Glutamatergic neuron (in vitro differentiated cells): ENCODE data around the gene ARMCX1. TPM values are rescaled to one million over a fixed set of nuclear protein-coding genes. Genes with fewer than 3 reads are reported as not detected.

Experiments
- DNase-seq: peaks from one replicate; pipeline ENCODE4 v3.0.0; 2022
- H3K27ac Mint-ChIP-seq: one replicate; pipeline ENCODE4 v1.8.0; 2020; ENCODE audit warnings: mild to moderate bottlenecking, mixed read lengths, inconsistent platforms; ENCODE audit not compliant: unreplicated experiment
- H3K27me3 Mint-ChIP-seq: one replicate; pipeline ENCODE4 v1.8.0; 2020; ENCODE audit warnings: mild to moderate bottlenecking, moderate library complexity, mixed read lengths, inconsistent platforms; ENCODE audit not compliant: unreplicated experiment
- H3K36me3 Mint-ChIP-seq: one replicate; pipeline ENCODE4 v1.8.0; 2020; ENCODE audit warnings: mild to moderate bottlenecking, mixed read lengths, inconsistent platforms; ENCODE audit not compliant: unreplicated experiment
- H3K4me1 Mint-ChIP-seq: one replicate; pipeline ENCODE4 v1.8.0; 2020; ENCODE audit warnings: mild to moderate bottlenecking, low read depth, mixed read lengths, inconsistent platforms; ENCODE audit not compliant: unreplicated experiment
- H3K4me3 Mint-ChIP-seq: one replicate; pipeline ENCODE4 v1.8.0; 2020; ENCODE audit warnings: mild to moderate bottlenecking, mixed read lengths, inconsistent platforms; ENCODE audit not compliant: unreplicated experiment
- H3K9me3 Mint-ChIP-seq: one replicate; pipeline ENCODE4 v1.8.0; 2020; ENCODE audit warnings: mild to moderate bottlenecking, moderate library complexity, mixed read lengths, inconsistent platforms; ENCODE audit not compliant: unreplicated experiment
- CTCF ChIP-seq: fragments of 200-600 bp; sonication (generic); IDR thresholded peaks from one replicate; pipeline ENCODE4 v1.5.0; 2021; ENCODE audit not compliant: partially characterized antibody, unreplicated experiment
- total RNA-seq: library from RNA; stranded (reverse); fragmentation: NEBNext Ultra II Directional; extraction: Animal tissue kit (Norgen Biotek cat#: 25700); gene quantifications from one replicate; pipeline ENCODE4 v1.2.1, GENCODE V29; 2021; ENCODE audit not compliant: unreplicated experiment

Gene ARMCX1
- total RNA-seq, 1 donor from 2014 or later, result 50.5 TPM

GRCh38 chrX:101539116-101539515 lies 11.2 kb upstream of the ARMCX1 start:
- no peak for DNase-seq
- Mint-ChIP-seq H3K27ac (no peak overlapping the region), H3K36me3 (no peaks in the 10 kb centered on the region), H3K4me1 (no peaks in the 10 kb centered on the region), H3K27me3 (no peaks in the 10 kb centered on the region), H3K9me3 (no peaks in the 10 kb centered on the region), H3K4me3 (no peak overlapping the region)
- TF ChIP-seq CTCF, result no peak

- Mint-ChIP-seq H3K36me3 (no peaks in the 10 kb centered on the region), H3K27ac (peak overlapping the region; percentile 92), H3K9me3 (no peaks in the 10 kb centered on the region), H3K4me1 (peaks cover 5% of the 10 kb centered on the region), H3K27me3 (no peaks in the 10 kb centered on the region), H3K4me3 (peak overlapping the region; percentile 84)
- TF ChIP-seq CTCF, result no peak
- DNase-seq, result peak; percentile 73
Observed at GRCh38 chrX:101550751-101551379, 518 bp downstream of the ARMCX1 start.

- H3K36me3 Mint-ChIP-seq, result no peaks in the 10 kb centered on the region
- no peak for TF ChIP-seq CTCF
Observed at GRCh38 chrX:101551380-101551767, 1.0 kb downstream of the ARMCX1 start.

GRCh38 chrX:101552714-101553113 lies 2.4 kb downstream of the ARMCX1 start:
- Mint-ChIP-seq H3K9me3 (no peaks in the 10 kb centered on the region), H3K27ac (no peak overlapping the region), H3K4me3 (peak overlapping the region; percentile 25), H3K4me1 (peaks cover 5% of the 10 kb centered on the region), H3K27me3 (no peaks in the 10 kb centered on the region), H3K36me3 (no peaks in the 10 kb centered on the region)
- no peak for TF ChIP-seq CTCF
- no peak for DNase-seq

More at GRCh38 chrX:101551380-101551767, 1.0 kb downstream of the ARMCX1 start:
- DNase-seq, result no peak
- no peaks in the 10 kb centered on the region for H3K27me3 Mint-ChIP-seq
- H3K9me3 Mint-ChIP-seq, result no peaks in the 10 kb centered on the region
- peak overlapping the region; percentile 84 for H3K4me3 Mint-ChIP-seq
- peak overlapping the region; percentile 92 for H3K27ac Mint-ChIP-seq
- peaks cover 5% of the 10 kb centered on the region for H3K4me1 Mint-ChIP-seq

GRCh38 chrX:101564651-101565050 lies 14.3 kb downstream of the ARMCX1 start:
- H3K27me3 Mint-ChIP-seq, result peaks cover 2% of the 10 kb centered on the region
- no peaks in the 10 kb centered on the region for H3K4me1 Mint-ChIP-seq
- H3K36me3 Mint-ChIP-seq, result no peaks in the 10 kb centered on the region
- no peak overlapping the region for H3K27ac Mint-ChIP-seq
- no peak for TF ChIP-seq CTCF
- H3K9me3 Mint-ChIP-seq, result no peaks in the 10 kb centered on the region
- DNase-seq, result no peak
- H3K4me3 Mint-ChIP-seq, result no peak overlapping the region
